ENCODE measurements around the gene SAFB. TPM values are rescaled to one million over a fixed set of nuclear protein-coding genes. Genes with fewer than 3 reads are reported as not detected.

The SAFB gene
- total RNA-seq, 1 donor: 33.7 TPM

DNA sequence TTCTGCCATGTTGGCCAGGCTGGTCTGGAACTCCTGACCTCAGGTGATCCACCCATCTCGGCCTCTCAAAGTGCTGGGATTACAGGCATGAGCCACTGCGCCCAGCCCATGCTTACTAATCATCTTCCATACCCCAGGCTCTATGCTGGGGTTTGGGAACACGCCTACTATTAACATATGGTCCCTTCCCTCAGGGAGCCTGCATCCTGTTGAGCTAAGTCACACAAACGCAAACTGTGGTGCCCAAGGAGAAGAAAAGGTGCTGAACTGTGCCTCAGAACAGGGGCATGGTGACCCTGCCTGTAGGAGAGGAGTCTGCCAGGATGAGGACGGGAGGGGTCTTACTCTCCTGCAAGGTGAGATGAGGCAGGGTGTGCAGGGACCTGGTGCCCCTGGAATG is 51.8 kb downstream of the SAFB start:
- no peak overlapping the region for H3K27ac ChIP-seq (ENCODE audit: low read depth, low read length)
- no peak overlapping the region for H3K4me3 ChIP-seq (ENCODE audit: insufficient read depth, low read length)
- TF ChIP-seq, protein P1, sequence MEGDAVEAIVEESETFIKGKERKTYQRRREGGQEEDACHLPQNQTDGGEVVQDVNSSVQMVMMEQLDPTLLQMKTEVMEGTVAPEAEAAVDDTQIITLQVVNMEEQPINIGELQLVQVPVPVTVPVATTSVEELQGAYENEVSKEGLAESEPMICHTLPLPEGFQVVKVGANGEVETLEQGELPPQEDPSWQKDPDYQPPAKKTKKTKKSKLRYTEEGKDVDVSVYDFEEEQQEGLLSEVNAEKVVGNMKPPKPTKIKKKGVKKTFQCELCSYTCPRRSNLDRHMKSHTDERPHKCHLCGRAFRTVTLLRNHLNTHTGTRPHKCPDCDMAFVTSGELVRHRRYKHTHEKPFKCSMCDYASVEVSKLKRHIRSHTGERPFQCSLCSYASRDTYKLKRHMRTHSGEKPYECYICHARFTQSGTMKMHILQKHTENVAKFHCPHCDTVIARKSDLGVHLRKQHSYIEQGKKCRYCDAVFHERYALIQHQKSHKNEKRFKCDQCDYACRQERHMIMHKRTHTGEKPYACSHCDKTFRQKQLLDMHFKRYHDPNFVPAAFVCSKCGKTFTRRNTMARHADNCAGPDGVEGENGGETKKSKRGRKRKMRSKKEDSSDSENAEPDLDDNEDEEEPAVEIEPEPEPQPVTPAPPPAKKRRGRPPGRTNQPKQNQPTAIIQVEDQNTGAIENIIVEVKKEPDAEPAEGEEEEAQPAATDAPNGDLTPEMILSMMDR (IDR thresholded peaks at IDR 0.05; ENCODE audit: extremely low read depth, low read depth, low read length): no peak
- peaks cover 7% of the 10 kb centered on the region for H3K79me2 ChIP-seq (ENCODE audit: insufficient read depth, low read length)
- H3K9me3 ChIP-seq (ENCODE audit: low read depth, low read length): no peaks in the 10 kb centered on the region
- no peak overlapping the region for H2AFZ ChIP-seq (ENCODE audit: low read length)
- no peak overlapping the region for H3K4me2 ChIP-seq (ENCODE audit: insufficient read depth, low read length)
- H3K36me3 ChIP-seq (ENCODE audit: insufficient read depth, low read length): peaks cover 3% of the 10 kb centered on the region
- H3K27me3 ChIP-seq (ENCODE audit: insufficient read depth, low read length): no peaks in the 10 kb centered on the region
- no peaks in the 10 kb centered on the region for H4K20me1 ChIP-seq (ENCODE audit: insufficient read depth, low read length)
- peak; percentile 49 for DNase-seq (ENCODE audit: insufficient read length, low spot score, missing footprints)
- H3K4me1 ChIP-seq (ENCODE audit: insufficient read depth, low read length): peaks cover 7% of the 10 kb centered on the region

DNA sequence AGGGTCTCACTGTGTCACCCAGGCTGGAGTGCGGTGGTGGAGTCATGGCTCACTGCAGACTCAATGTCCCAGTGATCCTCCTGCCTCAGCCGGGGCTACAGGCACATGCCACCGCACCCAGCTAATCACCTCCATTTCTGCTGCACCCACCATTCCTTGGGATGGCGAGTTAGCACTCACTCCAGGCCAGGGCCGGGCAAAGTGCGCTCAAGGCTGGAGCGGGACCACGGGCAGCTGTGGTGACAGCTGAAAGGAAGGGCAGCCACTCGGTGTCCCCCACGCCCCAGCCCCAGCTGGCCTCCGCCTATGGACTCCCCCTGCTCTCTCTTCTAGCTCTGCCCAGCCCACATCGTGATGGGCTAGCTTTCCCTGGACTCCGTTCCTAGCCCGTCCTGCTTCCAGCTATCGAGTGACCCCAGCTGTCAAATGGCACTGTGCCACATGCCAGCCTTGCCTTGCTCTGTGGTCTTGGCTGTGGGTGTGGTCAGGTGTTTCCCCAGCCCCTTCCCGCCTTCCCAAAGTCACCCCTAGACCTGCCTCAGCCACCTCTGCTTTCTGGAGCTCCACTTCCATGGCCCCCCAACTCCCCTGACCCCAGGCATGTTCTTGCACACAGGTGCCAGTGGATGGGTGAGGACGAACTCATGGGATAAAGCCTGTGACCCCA is 53.4 kb downstream of the SAFB start:
- H2AFZ ChIP-seq (ENCODE audit: low read length): no peak overlapping the region
- H3K36me3 ChIP-seq (ENCODE audit: insufficient read depth, low read length): no peaks in the 10 kb centered on the region

DNA sequence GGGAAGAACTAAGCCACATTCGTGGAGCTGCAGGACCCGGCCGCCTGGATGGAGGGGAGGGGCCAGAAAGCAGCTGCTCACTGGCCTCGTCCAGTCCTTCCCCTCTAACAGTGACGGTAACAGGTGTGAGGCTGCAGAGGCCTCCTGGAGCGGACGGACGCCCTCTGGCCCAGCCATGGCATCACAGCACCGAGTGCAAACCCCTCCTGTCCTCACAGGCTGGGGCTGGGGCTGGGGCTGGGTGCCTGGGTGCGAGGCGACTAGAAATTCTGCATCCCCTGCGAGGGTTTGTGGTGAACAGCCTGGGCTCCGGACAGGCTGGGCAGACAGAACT is 53.9 kb downstream of the SAFB start:
- H3K36me3 ChIP-seq (ENCODE audit: insufficient read depth, low read length): no peaks in the 10 kb centered on the region

More for the DNA sequence above, 53.4 kb downstream of the SAFB start:
- peaks cover 12% of the 10 kb centered on the region for H3K79me2 ChIP-seq (ENCODE audit: insufficient read depth, low read length)
- H3K4me3 ChIP-seq (ENCODE audit: insufficient read depth, low read length): no peak overlapping the region
- no peak overlapping the region for H3K4me2 ChIP-seq (ENCODE audit: insufficient read depth, low read length)
- H4K20me1 ChIP-seq (ENCODE audit: insufficient read depth, low read length): no peaks in the 10 kb centered on the region
- no peak overlapping the region for H3K27ac ChIP-seq (ENCODE audit: low read depth, low read length)
- peak; percentile 52 for DNase-seq (ENCODE audit: insufficient read length, low spot score, missing footprints)
- TF ChIP-seq, protein P1 (IDR thresholded peaks at IDR 0.05; ENCODE audit: extremely low read depth, low read depth, low read length): no peak
- no peaks in the 10 kb centered on the region for H3K9me3 ChIP-seq (ENCODE audit: low read depth, low read length)
- H3K27me3 ChIP-seq (ENCODE audit: insufficient read depth, low read length): no peaks in the 10 kb centered on the region
- H3K4me1 ChIP-seq (ENCODE audit: insufficient read depth, low read length): peaks cover 10% of the 10 kb centered on the region

DNA sequence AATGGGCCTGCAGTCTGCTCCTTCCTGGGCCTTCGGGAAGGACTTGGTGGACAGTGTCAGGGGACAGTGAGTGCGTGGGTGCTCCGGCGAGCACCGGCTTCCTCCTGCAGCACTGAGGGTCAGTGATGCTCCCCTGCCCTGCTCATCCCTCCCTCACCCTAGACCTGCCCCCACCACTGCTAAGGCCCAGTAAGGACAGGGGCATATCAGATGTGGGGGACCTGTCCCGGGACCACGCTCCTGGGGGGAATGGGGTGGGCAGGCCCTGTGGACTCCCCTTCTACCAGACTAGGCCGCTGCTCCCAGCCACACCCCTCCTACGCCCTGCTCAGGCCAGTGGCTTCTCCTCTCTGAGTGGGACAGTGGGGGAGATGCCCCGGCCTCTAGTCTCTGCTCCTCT is 54.3 kb downstream of the SAFB start:
- peak; percentile 39 for DNase-seq (ENCODE audit: insufficient read length, low spot score, missing footprints)
- Histone ChIP-seq H4K20me1 (ENCODE audit: insufficient read depth, low read length) (no peaks in the 10 kb centered on the region), H2AFZ (ENCODE audit: low read length) (no peak overlapping the region), H3K27ac (ENCODE audit: low read depth, low read length) (no peak overlapping the region), H3K4me1 (ENCODE audit: insufficient read depth, low read length) (peaks cover 12% of the 10 kb centered on the region), H3K4me2 (ENCODE audit: insufficient read depth, low read length) (no peak overlapping the region), H3K79me2 (ENCODE audit: insufficient read depth, low read length) (peaks cover 12% of the 10 kb centered on the region), H3K9me3 (ENCODE audit: low read depth, low read length) (no peaks in the 10 kb centered on the region), H3K36me3 (ENCODE audit: insufficient read depth, low read length) (no peaks in the 10 kb centered on the region), H3K27me3 (ENCODE audit: insufficient read depth, low read length) (no peaks in the 10 kb centered on the region), H3K4me3 (ENCODE audit: insufficient read depth, low read length) (no peak overlapping the region)
- TF ChIP-seq, protein P1 (IDR thresholded peaks at IDR 0.05; ENCODE audit: extremely low read depth, low read depth, low read length): no peak

More for the DNA sequence above, 53.9 kb downstream of the SAFB start:
- TF ChIP-seq, protein P1 (IDR thresholded peaks at IDR 0.05; ENCODE audit: extremely low read depth, low read depth, low read length): no peak
- Histone ChIP-seq H3K27me3 (ENCODE audit: insufficient read depth, low read length) (no peaks in the 10 kb centered on the region), H3K27ac (ENCODE audit: low read depth, low read length) (no peak overlapping the region), H3K9me3 (ENCODE audit: low read depth, low read length) (no peaks in the 10 kb centered on the region), H2AFZ (ENCODE audit: low read length) (no peak overlapping the region), H3K4me3 (ENCODE audit: insufficient read depth, low read length) (no peak overlapping the region), H3K79me2 (ENCODE audit: insufficient read depth, low read length) (peaks cover 12% of the 10 kb centered on the region), H4K20me1 (ENCODE audit: insufficient read depth, low read length) (no peaks in the 10 kb centered on the region), H3K4me1 (ENCODE audit: insufficient read depth, low read length) (peaks cover 12% of the 10 kb centered on the region), H3K4me2 (ENCODE audit: insufficient read depth, low read length) (no peak overlapping the region)
- no peak for DNase-seq (ENCODE audit: insufficient read length, low spot score, missing footprints)

Measured in osteoblast (primary cell).